H1 (cell line): Measurements from ENCODE around the gene ZNF813. TPM values are rescaled to one million over a fixed set of nuclear protein-coding genes. Genes with fewer than 3 reads are reported as not detected.
"Not testable (repeated sequence)": the region's sequence is repeated elsewhere in the genome, so short reads cannot be mapped to it uniquely, and the experiment has no call there.

Experiments used
- CTCF ChIA-PET: fragments of 300-600 bp; sonication (Branson Sonifier 250); formaldehyde crosslinking; loops from one replicate; lab custom pipeline; 2021; ENCODE audit not compliant: partially characterized antibody; lab: Charles Lee
- POLR2A ChIA-PET: fragments of 300-600 bp; sonication (Branson Sonifier 250); formaldehyde crosslinking; loops from one replicate; lab custom pipeline; 2021; ENCODE audit warnings: inconsistent platforms; ENCODE audit not compliant: partially characterized antibody; lab: Charles Lee
- DNase-seq, 2 experiments: peaks; one replicate each; pipeline versions ENCODE4 v3.0.0 to v3.0.0-alpha.2; 2010 to 2022; ENCODE audit warnings: low spot score in 2 of 2, low read depth in 1 of 2, mixed read lengths in 1 of 2
- FAIRE-seq: peaks from 2 replicates; lab custom pipeline; 2011; peaks lifted over from hg19 to GRCh38; lab: Jason Lieb, UNC
- H2AFZ ChIP-seq: 2 replicates; pipeline ENCODE4 v1.8.1; 2012; ENCODE audit warnings: low read length, inconsistent platforms
- H2AK5ac ChIP-seq: 2 replicates; pipeline ENCODE4 v1.6.1; 2013; ENCODE audit warnings: low read depth, low read length
- H2BK120ac ChIP-seq: replicated peaks from 2 replicates; pipeline ENCODE3; 2013; ENCODE audit warnings: low read depth, low read length, inconsistent platforms
- H2BK12ac ChIP-seq: 2 replicates; pipeline ENCODE4 v1.6.1; 2013; ENCODE audit warnings: low read depth, low read length
- H2BK15ac ChIP-seq: 2 replicates; pipeline ENCODE4 v1.6.1; 2013; ENCODE audit warnings: low read length
- H2BK20ac ChIP-seq: 2 replicates; pipeline ENCODE4 v1.6.1; 2013; ENCODE audit warnings: low read length
- H2BK5ac ChIP-seq: 2 replicates; pipeline ENCODE4 v1.6.1; 2013; ENCODE audit warnings: low read depth, low read length
- H3K14ac ChIP-seq: 2 replicates; pipeline ENCODE4 v1.6.1; 2013; ENCODE audit warnings: inconsistent platforms; ENCODE audit not compliant: insufficient read length
- H3K18ac ChIP-seq: 2 replicates; pipeline ENCODE4 v1.6.1; 2013; ENCODE audit warnings: low read length; ENCODE audit errors: extremely low read depth
- H3K23ac ChIP-seq: 2 replicates; pipeline ENCODE4 v1.6.1; 2013; ENCODE audit warnings: inconsistent platforms; ENCODE audit not compliant: insufficient read length
- H3K23me2 ChIP-seq: 2 replicates; pipeline ENCODE4 v1.6.1; 2013; ENCODE audit warnings: low read depth, low read length
- H3K27ac ChIP-seq: 2 replicates; pipeline ENCODE4 v1.6.1; 2011; ENCODE audit warnings: low read depth, low read length, inconsistent platforms
- H3K27me3 ChIP-seq, 4 experiments: replicated peaks in 1 of 4; 1 replicate in 1 of 4; 2 replicates in 3 of 4; pipeline versions ENCODE4 v1.6.1 to v1.8.1; 2011 to 2013; ENCODE audit warnings: low read length in 3 of 4, mild to moderate bottlenecking in 3 of 4, inconsistent platforms in 2 of 4, mixed read lengths in 2 of 4, moderate library complexity in 1 of 4; ENCODE audit not compliant: control insufficient read depth in 3 of 4, insufficient read depth in 3 of 4; ENCODE audit errors: extremely low read depth in 1 of 4
- H3K36me3 ChIP-seq, 4 experiments: 2 replicates each; pipeline versions ENCODE4 v1.6.1 to v1.8.1; 2011 to 2013; ENCODE audit warnings: mild to moderate bottlenecking in 4 of 4, low read length in 3 of 4, moderate library complexity in 2 of 4, control low read depth in 1 of 4, inconsistent platforms in 1 of 4; ENCODE audit not compliant: insufficient read depth in 4 of 4, control insufficient read depth in 2 of 4
- H3K4ac ChIP-seq: replicated peaks from 2 replicates; pipeline ENCODE3; 2013; ENCODE audit warnings: low read length, low read depth, mixed read lengths, inconsistent platforms; ENCODE audit not compliant: insufficient read length
- H3K4me1 ChIP-seq, 4 experiments: replicated peaks in 1 of 4; 1 replicate in 1 of 4; 2 replicates in 3 of 4; pipeline versions ENCODE4 v1.6.1 to v1.8.1; 2011 to 2013; ENCODE audit warnings: low read length in 3 of 4, inconsistent platforms in 2 of 4, mixed read lengths in 1 of 4; ENCODE audit not compliant: insufficient read depth in 4 of 4, control insufficient read depth in 3 of 4
- H3K4me2 ChIP-seq, 2 experiments: 2 replicates each; pipeline versions ENCODE4 v1.6.1 to v1.8.1; 2011 to 2013; ENCODE audit warnings: low read depth in 2 of 2, low read length in 2 of 2, control low read depth in 1 of 2, inconsistent platforms in 1 of 2, mild to moderate bottlenecking in 1 of 2; ENCODE audit not compliant: insufficient read depth in 1 of 2
- H3K4me3 ChIP-seq, 4 experiments: fragments of 200-600, 300-600 bp in 1 of 4; sonication (generic), shearing (Covaris generic), sonication (Bioruptor Twin) in 1 of 4; 2 replicates each; pipeline versions ENCODE4 v1.5.1 to v1.8.1; 2011 to 2016; ENCODE audit warnings: low read length in 4 of 4, low read depth in 3 of 4, control low read depth in 2 of 4, inconsistent platforms in 2 of 4, mild to moderate bottlenecking in 2 of 4, mixed read lengths in 1 of 4, moderate library complexity in 1 of 4; ENCODE audit not compliant: insufficient read depth in 2 of 4; ENCODE audit errors: extremely low read depth in 1 of 4
- H3K56ac ChIP-seq: replicated peaks from 2 replicates; pipeline ENCODE3; 2013; ENCODE audit warnings: low read depth, mild to moderate bottlenecking, mixed read lengths, low read length, inconsistent platforms; ENCODE audit not compliant: insufficient read length
- H3K79me1 ChIP-seq: 2 replicates; pipeline ENCODE4 v1.6.1; 2013; ENCODE audit warnings: low read depth, low read length, control low read depth
- H3K79me2 ChIP-seq, 2 experiments: 2 replicates each; pipeline versions ENCODE4 v1.6.1 to v1.8.1; 2012 to 2013; ENCODE audit warnings: low read length in 2 of 2, mild to moderate bottlenecking in 2 of 2, inconsistent platforms in 1 of 2; ENCODE audit not compliant: insufficient read depth in 2 of 2, control insufficient read depth in 1 of 2
- H3K9ac ChIP-seq, 4 experiments: replicated peaks in 1 of 4; 1 replicate in 1 of 4; 2 replicates in 3 of 4; pipeline versions ENCODE4 v1.6.1 to v1.8.1; 2011 to 2013; ENCODE audit warnings: low read depth in 3 of 4, low read length in 3 of 4, control low read depth in 2 of 4, mild to moderate bottlenecking in 2 of 4, moderate library complexity in 2 of 4, inconsistent platforms in 1 of 4; ENCODE audit errors: extremely low read depth in 1 of 4
- H3K9me3 ChIP-seq, 2 experiments: 2 replicates each; pipeline versions ENCODE4 v1.6.1 to v1.8.1; 2012 to 2013; ENCODE audit warnings: mild to moderate bottlenecking in 2 of 2, moderate library complexity in 2 of 2, control low read depth in 1 of 2, inconsistent platforms in 1 of 2, low read depth in 1 of 2, low read length in 1 of 2, mixed read lengths in 1 of 2; ENCODE audit not compliant: insufficient read depth in 2 of 2
- H4K20me1 ChIP-seq, 2 experiments: replicated peaks in 1 of 2; 2 replicates each; pipeline versions ENCODE3 to v1.8.1; 2011 to 2013; ENCODE audit warnings: inconsistent platforms in 2 of 2, low read length in 2 of 2, mild to moderate bottlenecking in 1 of 2; ENCODE audit not compliant: insufficient read depth in 2 of 2, control insufficient read depth in 1 of 2
- H4K5ac ChIP-seq: 2 replicates; pipeline ENCODE4 v1.6.1; 2013; ENCODE audit warnings: low read length, low read depth, mixed read lengths, inconsistent platforms; ENCODE audit not compliant: insufficient read length
- H4K8ac ChIP-seq: 2 replicates; pipeline ENCODE4 v1.8.0; 2013; ENCODE audit warnings: mild to moderate bottlenecking, moderate library complexity, low read length, inconsistent platforms; ENCODE audit not compliant: insufficient read depth; ENCODE audit errors: extremely low read depth
- H4K91ac ChIP-seq: replicated peaks from 2 replicates; pipeline ENCODE3; 2013; ENCODE audit warnings: low read length, mixed read lengths, inconsistent platforms; ENCODE audit not compliant: insufficient read length
- WGBS, 2 experiments: shearing (Covaris generic) in 1 of 2; methylation state at CpG; one replicate each; pipeline versions ENCODE4 v1.1.6 to v1.1.7; 2013 to 2015; ENCODE audit warnings: low lambda C conversion rate in 2 of 2, mixed read lengths in 2 of 2, inconsistent platforms in 1 of 2, low coverage in 1 of 2, missing lambda C conversion rate in 1 of 2; ENCODE audit not compliant: insufficient replicate concordance in 2 of 2, insufficient coverage in 1 of 2, insufficient read length in 1 of 2; ENCODE audit errors: extremely low coverage in 1 of 2, missing lambda C conversion rate in 1 of 2; 5-methylcytosine and 5-hydroxymethylcytosine counted together
- polyA plus RNA-seq, 7 experiments: library from polyadenylated mRNA; depleted of rRNA in 3 of 7; stranded (reverse) in 5 of 7; unstranded in 2 of 7; fragments of >200 nt in 5 of 7; fragments of 200-250 nt in 2 of 7; gene quantifications; 1 replicate in 5 of 7; 2 replicates in 1 of 7; 4 replicates in 1 of 7; pipeline versions ENCODE4 v1.2.1 to v1.2.3, GENCODE V29; 2011 to 2013; ENCODE audit warnings: missing spikeins in 2 of 7, mixed read lengths in 2 of 7
- total RNA-seq: library from RNA; stranded (reverse); fragmentation: NEBNext Ultra II Directional; extraction: Animal tissue kit (Norgen Biotek cat#: 25700); gene quantifications from 2 replicates; pipeline ENCODE4 v1.2.1, GENCODE V29; 2021

ZNF813 gene
- total and polyA plus RNA-seq, 2 of the 8 experiments (the other 6 are each of a cell fraction or from before 2014, with no cell fraction given): 2.9 to 22.1 TPM

GRCh38 chr19:53503151-53503550 lies 35.6 kb downstream of the ZNF813 start:
- CTCF ChIA-PET: interaction anchor here (0.8 kb wide), 1 partner anchor 37 kb away, joined by 3 read pairs; no protein-coding TSS in a partner anchor
- H3K18ac ChIP-seq, H3K23me2 ChIP-seq, H2BK15ac ChIP-seq, H4K20me1 ChIP-seq, H2BK20ac ChIP-seq, H3K9me3 ChIP-seq, H3K36me3 ChIP-seq, H2AFZ ChIP-seq, H3K79me1 ChIP-seq, H2BK5ac ChIP-seq, H2BK120ac ChIP-seq, H2AK5ac ChIP-seq, DNase-seq, H3K4ac ChIP-seq, H3K27me3 ChIP-seq, H3K79me2 ChIP-seq, H4K91ac ChIP-seq, FAIRE-seq, H4K8ac ChIP-seq, H3K27ac ChIP-seq, H3K14ac ChIP-seq, H3K9ac ChIP-seq, H3K56ac ChIP-seq, H3K4me3 ChIP-seq, H3K4me1 ChIP-seq, H4K5ac ChIP-seq, H3K23ac ChIP-seq: not testable (repeated sequence)
- peak overlapping the region in 1 of 2 experiments; percentile 78; a peak in 2 of 4 replicates for H3K4me2 ChIP-seq
- POLR2A ChIA-PET: interaction anchor here (0.6 kb wide), 1 partner anchor 110 kb away, joined by 3 read pairs; no protein-coding TSS in a partner anchor
- 67% methylated on average over 7 of the region's 7 CpGs; no CpG with 5 or more reads in 1 of the 2 experiments for WGBS, 2 experiments
- 0 out of 2 replicates have a peak overlapping the region, but pooled peaks have one; percentile 27 for H2BK12ac ChIP-seq
